Fibroblast of upper back skin (primary cell): ENCODE results near the gene G6PC2.
"Not testable (repeated sequence)": the region's sequence is repeated elsewhere in the genome, so short reads cannot be mapped to it uniquely, and the experiment has no call there.

ENCODE experiments used
- DNase-seq: peaks from one replicate; pipeline ENCODE4 v3.0.0-alpha.2; 2013

The G6PC2 gene

GRCh38 chr2:168901003-168901402 is at the start of gene G6PC2:
Gene G6PC2, plus strand, starts transcription at chr2:168901291. Its CDS starts 41 bp downstream, at chr2:168901332.
- no peak for DNase-seq

- peak; percentile 79 for DNase-seq
Measured at GRCh38 chr2:168851674-168852320, 49.3 kb upstream of the G6PC2 start.

GRCh38 chr2:168852481-168852880 is 48.6 kb upstream of the G6PC2 start:
- DNase-seq, result no peak

- DNase-seq, result no peak
Measured at GRCh38 chr2:168853471-168853870, 47.6 kb upstream of the G6PC2 start.

GRCh38 chr2:168854651-168855050 is 46.4 kb upstream of the G6PC2 start:
- no peak for DNase-seq

- DNase-seq, result no peak
Measured at GRCh38 chr2:168855601-168856000, 45.5 kb upstream of the G6PC2 start.

- DNase-seq, result no peak
Measured at GRCh38 chr2:168858146-168858545, 42.9 kb upstream of the G6PC2 start.

- not testable (repeated sequence) for DNase-seq
Measured at GRCh38 chr2:168867164-168867563, 33.9 kb upstream of the G6PC2 start.

GRCh38 chr2:168870369-168870768 is 30.7 kb upstream of the G6PC2 start:
- not testable (repeated sequence) for DNase-seq

GRCh38 chr2:168870824-168871223 is 30.3 kb upstream of the G6PC2 start:
- DNase-seq, result not testable (repeated sequence)

GRCh38 chr2:168874368-168875054 is 26.6 kb upstream of the G6PC2 start:
- DNase-seq, result no peak

GRCh38 chr2:168882163-168882562 is 18.9 kb upstream of the G6PC2 start:
- DNase-seq, result not testable (repeated sequence)

- peak; percentile 37 for DNase-seq
Measured at GRCh38 chr2:168884975-168885374, 16.1 kb upstream of the G6PC2 start.

GRCh38 chr2:168889635-168890005 is 11.5 kb upstream of the G6PC2 start:
- no peak for DNase-seq

GRCh38 chr2:168890006-168890782 is 10.9 kb upstream of the G6PC2 start, which contains the start of gene SPC25:
Gene SPC25, minus strand, starts transcription at chr2:168890430. Its CDS starts 911 bp downstream, at chr2:168889519.
- DNase-seq, result peak; percentile 92

- no peak for DNase-seq
Measured at GRCh38 chr2:168892327-168892726, 8.8 kb upstream of the G6PC2 start.

GRCh38 chr2:168894101-168894500 is 7.0 kb upstream of the G6PC2 start:
- no peak for DNase-seq

GRCh38 chr2:168894720-168895119 is 6.4 kb upstream of the G6PC2 start:
- DNase-seq, result no peak

GRCh38 chr2:168895771-168896170 is 5.3 kb upstream of the G6PC2 start:
- peak; percentile 23 for DNase-seq

GRCh38 chr2:168896783-168897182 is 4.3 kb upstream of the G6PC2 start:
- DNase-seq, result no peak

- DNase-seq, result no peak
Measured at GRCh38 chr2:168897449-168897848, 3.6 kb upstream of the G6PC2 start.

GRCh38 chr2:168903888-168904287 is 2.8 kb downstream of the G6PC2 start:
- DNase-seq, result no peak

- no peak for DNase-seq
Measured at GRCh38 chr2:168904358-168904757, 3.3 kb downstream of the G6PC2 start.
